WERI-Rb-1 (cell line): ENCODE measurements around the gene BICC1.

Experiments
- DNase-seq: peaks from one replicate; pipeline ENCODE4 v3.0.0-alpha.2; 2020
- H3K27ac ChIP-seq: fragments of 250-450 bp; sonication (Bioruptor Pico); 2 replicates; pipeline ENCODE4 v1.5.1; 2020; ENCODE audit warnings: mild to moderate bottlenecking, moderate library complexity
- H3K27me3 ChIP-seq: fragments of 250-450 bp; sonication (Bioruptor Pico); 2 replicates; pipeline ENCODE4 v1.5.1; 2021; ENCODE audit warnings: mild to moderate bottlenecking, low read depth, moderate library complexity; ENCODE audit not compliant: insufficient read depth, severe bottlenecking
- H3K36me3 ChIP-seq: fragments of 250-450 bp; sonication (Bioruptor Pico); 2 replicates; pipeline ENCODE4 v1.5.1; 2020; ENCODE audit warnings: mild to moderate bottlenecking, moderate library complexity
- H3K4me3 ChIP-seq: 2 replicates; pipeline ENCODE4 v1.5.1; 2011; ENCODE audit warnings: low read depth, mild to moderate bottlenecking, control low read depth, low read length
- H3K9me3 ChIP-seq: fragments of 250-450 bp; sonication (Bioruptor Pico); 2 replicates; pipeline ENCODE4 v1.5.1; 2021; ENCODE audit warnings: mild to moderate bottlenecking, moderate library complexity; ENCODE audit not compliant: severe bottlenecking
- TF ChIP-seq, protein P1 (sequence below): IDR thresholded peaks from 2 replicates; pipeline ENCODE4 v1.5.1; 2011; ENCODE audit warnings: low read depth, mild to moderate bottlenecking, control low read depth, inconsistent platforms, low read length

Gene BICC1

DNA sequence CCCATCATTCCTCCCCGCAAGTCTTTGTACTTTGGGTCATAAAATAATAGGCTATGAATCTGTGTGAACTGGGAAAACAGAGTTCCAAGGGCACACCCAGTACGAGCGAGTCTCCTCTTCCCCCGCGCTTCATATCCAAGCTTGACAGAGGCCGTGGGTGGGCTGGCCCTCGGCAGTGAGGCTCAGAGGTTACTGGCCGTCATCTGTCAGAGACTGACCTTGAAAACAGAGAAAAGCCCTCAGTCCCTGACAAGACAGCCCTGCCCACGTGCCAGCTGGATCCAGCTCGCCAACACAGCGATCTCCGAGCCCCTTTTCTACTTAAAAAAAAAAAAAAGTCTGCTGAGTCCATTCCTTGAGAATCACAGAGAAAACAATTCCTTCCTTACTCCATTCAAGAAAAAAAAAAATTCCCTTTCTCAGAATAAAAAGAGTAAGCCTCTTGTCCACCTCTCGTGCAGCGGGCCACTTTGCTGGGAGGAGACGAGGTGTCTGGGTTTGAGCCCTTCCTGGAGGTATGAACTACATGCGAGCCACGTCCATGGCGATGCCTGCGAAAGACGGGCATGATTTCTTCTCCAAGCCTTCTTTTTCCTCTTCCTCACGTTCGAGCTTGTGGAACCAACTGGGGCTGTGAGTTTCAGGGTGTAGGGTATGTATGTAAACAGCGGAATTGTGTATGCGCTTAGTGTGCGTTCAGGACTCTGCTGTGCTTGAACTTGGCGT is 744 bp upstream of the BICC1 start:
- Histone ChIP-seq H3K27me3 (no peaks in the 10 kb centered on the region), H3K27ac (no peak overlapping the region), H3K9me3 (no peaks in the 10 kb centered on the region), H3K36me3 (peaks cover 3% of the 10 kb centered on the region; the same call in 1 of the 2 replicates), H3K4me3 (peak overlapping the region; percentile 45)
- TF ChIP-seq, protein P1, sequence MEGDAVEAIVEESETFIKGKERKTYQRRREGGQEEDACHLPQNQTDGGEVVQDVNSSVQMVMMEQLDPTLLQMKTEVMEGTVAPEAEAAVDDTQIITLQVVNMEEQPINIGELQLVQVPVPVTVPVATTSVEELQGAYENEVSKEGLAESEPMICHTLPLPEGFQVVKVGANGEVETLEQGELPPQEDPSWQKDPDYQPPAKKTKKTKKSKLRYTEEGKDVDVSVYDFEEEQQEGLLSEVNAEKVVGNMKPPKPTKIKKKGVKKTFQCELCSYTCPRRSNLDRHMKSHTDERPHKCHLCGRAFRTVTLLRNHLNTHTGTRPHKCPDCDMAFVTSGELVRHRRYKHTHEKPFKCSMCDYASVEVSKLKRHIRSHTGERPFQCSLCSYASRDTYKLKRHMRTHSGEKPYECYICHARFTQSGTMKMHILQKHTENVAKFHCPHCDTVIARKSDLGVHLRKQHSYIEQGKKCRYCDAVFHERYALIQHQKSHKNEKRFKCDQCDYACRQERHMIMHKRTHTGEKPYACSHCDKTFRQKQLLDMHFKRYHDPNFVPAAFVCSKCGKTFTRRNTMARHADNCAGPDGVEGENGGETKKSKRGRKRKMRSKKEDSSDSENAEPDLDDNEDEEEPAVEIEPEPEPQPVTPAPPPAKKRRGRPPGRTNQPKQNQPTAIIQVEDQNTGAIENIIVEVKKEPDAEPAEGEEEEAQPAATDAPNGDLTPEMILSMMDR, result no peak
- DNase-seq, result peak; percentile 8

DNA sequence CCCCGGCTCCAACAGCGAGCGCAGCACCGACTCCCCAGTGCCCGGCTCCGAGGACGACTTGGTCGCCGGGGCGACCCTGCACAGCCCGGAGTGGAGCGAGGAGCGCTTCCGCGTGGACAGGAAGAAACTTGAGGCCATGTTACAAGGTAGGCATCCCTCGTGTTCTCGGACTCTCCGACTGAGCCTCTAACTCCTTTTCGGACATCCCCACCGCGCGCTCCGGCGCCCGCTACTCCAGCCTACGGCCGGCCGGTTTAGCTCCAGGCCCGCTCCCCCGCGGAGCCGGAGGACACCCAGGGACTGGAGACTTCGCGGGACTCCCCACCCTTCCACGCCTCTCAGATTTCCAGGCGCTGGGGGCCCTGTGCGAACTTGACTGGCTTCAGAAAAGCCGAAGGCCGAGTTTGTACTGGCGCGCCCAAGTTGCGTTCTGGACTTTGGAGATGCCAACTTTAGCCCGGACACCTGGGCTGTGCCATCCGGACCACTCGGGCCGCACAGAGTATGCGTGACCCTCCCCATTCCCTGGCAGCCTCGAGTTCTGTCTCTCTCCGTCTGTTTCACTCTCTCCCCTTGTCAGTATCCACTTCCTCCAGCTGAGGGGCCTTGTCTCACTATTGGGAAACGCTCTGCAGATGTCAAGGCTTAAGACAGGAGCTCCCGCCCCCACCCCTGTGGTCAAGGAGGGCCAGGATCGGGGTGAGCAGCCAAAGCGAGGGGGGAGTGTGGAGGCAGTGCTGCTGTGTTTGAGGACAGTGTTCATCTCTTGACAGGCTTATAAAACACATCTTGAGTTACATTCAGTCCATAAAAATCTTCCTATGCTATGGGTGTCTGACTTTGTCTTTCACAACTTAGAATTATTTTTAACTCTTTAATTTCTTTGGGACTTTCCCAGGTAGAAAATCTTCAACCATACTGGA is 777 bp downstream of the BICC1 start:
- TF ChIP-seq, protein P1, result no peak
- Histone ChIP-seq H3K27ac (peak overlapping the region; percentile 49; the same call in 1 of the 2 replicates), H3K27me3 (no peaks in the 10 kb centered on the region), H3K36me3 (peaks cover 3% of the 10 kb centered on the region; the same call in 1 of the 2 replicates), H3K9me3 (no peaks in the 10 kb centered on the region), H3K4me3 (peak overlapping the region; percentile 63)
- DNase-seq, result peak; percentile 66

DNA sequence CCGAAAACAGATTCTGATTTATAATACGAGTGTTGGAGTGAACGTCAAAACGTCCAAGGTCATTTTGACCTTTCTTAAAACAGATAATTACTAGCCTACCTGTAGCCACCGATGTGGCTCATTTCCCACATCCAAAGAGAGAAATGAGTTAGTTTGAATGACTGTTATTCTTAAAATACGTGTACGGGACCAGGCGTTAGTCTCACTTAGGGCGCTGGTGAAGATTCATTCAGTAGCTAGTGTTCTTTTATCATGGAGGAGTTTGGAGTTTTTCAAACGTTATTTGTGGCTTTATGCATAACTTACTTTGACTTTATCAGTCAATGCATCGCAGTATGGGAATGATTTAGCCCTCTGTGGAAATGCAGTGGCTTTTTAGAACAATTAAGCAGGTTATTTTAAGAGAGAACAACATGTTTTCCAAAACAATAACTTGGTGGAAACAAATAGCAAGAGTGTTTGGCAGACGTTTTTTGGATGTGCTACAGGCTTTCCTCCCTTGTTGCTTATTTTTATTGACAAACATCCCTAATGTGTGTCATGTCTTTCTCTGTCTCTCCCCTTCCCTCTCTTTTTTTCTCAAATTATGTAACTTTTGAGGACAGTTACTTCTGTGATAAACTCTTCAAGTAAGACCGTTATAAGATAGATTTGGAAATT is 1.6 kb downstream of the BICC1 start:
- H3K36me3 ChIP-seq, result peaks cover 3% of the 10 kb centered on the region; the same call in 1 of the 2 replicates
- TF ChIP-seq, protein P1, result no peak
- H3K4me3 ChIP-seq, result peak overlapping the region; percentile 63; the same call in 1 of the 2 replicates
- DNase-seq, result no peak
- no peak overlapping the region for H3K27ac ChIP-seq
- H3K27me3 ChIP-seq, result no peaks in the 10 kb centered on the region
- H3K9me3 ChIP-seq, result no peaks in the 10 kb centered on the region

DNA sequence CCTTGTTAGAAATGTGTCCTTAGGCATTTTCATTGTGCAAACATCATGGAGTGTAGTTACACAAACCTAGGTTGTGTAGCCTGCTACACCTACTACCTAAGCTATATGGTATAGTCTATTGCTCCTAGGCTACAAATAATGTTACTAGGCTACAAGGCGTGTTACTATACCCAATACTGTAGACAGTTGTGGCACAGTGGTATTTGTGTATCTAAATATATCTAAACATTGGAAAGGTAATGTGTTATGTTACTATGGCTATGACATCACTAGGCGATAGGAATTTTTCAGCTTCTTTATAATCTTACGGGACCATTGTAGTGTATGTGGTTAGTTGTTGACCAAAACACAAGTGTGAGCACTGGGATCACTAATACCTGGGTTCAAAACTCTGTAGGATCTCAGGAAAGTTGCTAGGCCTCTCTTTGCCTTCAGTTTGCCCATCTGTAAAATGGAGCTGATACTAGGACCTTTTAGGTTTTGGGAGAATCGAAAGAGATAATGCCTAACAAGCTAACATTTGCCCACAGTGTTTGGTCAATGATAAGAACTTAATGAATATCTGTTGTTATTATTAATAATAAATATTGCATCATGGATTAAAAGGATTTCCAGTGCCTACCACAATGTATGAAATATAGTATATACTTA is 2.7 kb downstream of the BICC1 start:
- H3K27ac ChIP-seq, result no peak overlapping the region
- DNase-seq, result no peak
- TF ChIP-seq, protein P1, result no peak
- H3K9me3 ChIP-seq, result no peaks in the 10 kb centered on the region
- no peaks in the 10 kb centered on the region for H3K27me3 ChIP-seq
- peaks cover 3% of the 10 kb centered on the region; the same call in 1 of the 2 replicates for H3K36me3 ChIP-seq
- no peak overlapping the region for H3K4me3 ChIP-seq

GRCh38 chr10:58516119-58516518 is 3.4 kb downstream of the BICC1 start:
- no peak overlapping the region for H3K27ac ChIP-seq

More at GRCh38 chr10:58516119-58516518, 3.4 kb downstream of the BICC1 start:
- H3K9me3 ChIP-seq, result no peaks in the 10 kb centered on the region
- no peak for DNase-seq
- peaks cover 3% of the 10 kb centered on the region; the same call in 1 of the 2 replicates for H3K36me3 ChIP-seq
- TF ChIP-seq, protein P1, result no peak
- H3K4me3 ChIP-seq, result no peak overlapping the region
- H3K27me3 ChIP-seq, result no peaks in the 10 kb centered on the region
